HepG2 (cell line): ENCODE measurements around the gene TRIM62. TPM values are rescaled to one million over a fixed set of nuclear protein-coding genes. Genes with fewer than 3 reads are reported as not detected.
A peak's percentile ranks its signal among the peaks of the same experiment; 100 is the strongest.

ENCODE experiments used
- BCL6 ChIP-seq: IDR thresholded peaks from 2 replicates; pipeline ENCODE4 v1.6.1; 2016; ENCODE audit warnings: missing genetic modification reagents, missing compliant biosample characterization
- HHEX ChIP-seq: IDR thresholded peaks from 2 replicates; pipeline ENCODE4 v1.6.1; 2016; ENCODE audit warnings: control low read depth
- KMT2A ChIP-seq: sonication (generic); formaldehyde crosslinking; IDR thresholded peaks from 2 replicates; pipeline ENCODE4 v1.4.0; 2020; ENCODE audit warnings: missing genetic modification reagents
- NR2F2 ChIP-seq: IDR thresholded peaks from 2 replicates; pipeline ENCODE4 v1.6.1; 2012; ENCODE audit warnings: low read depth, inconsistent platforms, borderline replicate concordance
- TBX3 ChIP-seq: fragments of 450-650 bp; IDR thresholded peaks from 2 replicates; pipeline ENCODE4 v1.6.1; 2017; ENCODE audit warnings: antibody characterized with exemption, mild to moderate bottlenecking, inconsistent platforms, borderline replicate concordance
- ZNF207 ChIP-seq: fragments of 450-650 bp; IDR thresholded peaks from 2 replicates; pipeline ENCODE4 v1.6.1; 2016; ENCODE audit warnings: antibody characterized with exemption, borderline replicate concordance
- ZNF225 ChIP-seq: sonication (generic); formaldehyde crosslinking; IDR thresholded peaks from 2 replicates; pipeline ENCODE4 v1.4.0; 2020; ENCODE audit warnings: mild to moderate bottlenecking, missing genetic modification reagents
- ZNF891 ChIP-seq: sonication (generic); formaldehyde crosslinking; IDR thresholded peaks from 2 replicates; pipeline ENCODE4 v1.5.0; 2020; ENCODE audit warnings: mild to moderate bottlenecking, missing genetic modification reagents
- polyA plus RNA-seq, 8 experiments: library from polyadenylated mRNA; depleted of rRNA in 3 of 8; stranded (reverse) in 7 of 8; unstranded in 1 of 8; fragments of >200 nt; fragmentation: Illumina TruSeq in 4 of 8; extraction: Trizol in 4 of 8; gene quantifications; 2 replicates each; pipeline versions ENCODE4 v1.2.1 to v1.2.3, GENCODE V29; 2011 to 2016; ENCODE audit warnings: low read depth in 4 of 8, missing spikeins in 1 of 8, mixed read lengths in 1 of 8; ENCODE audit not compliant: insufficient read depth in 1 of 8
- total RNA-seq, 5 experiments: library from RNA; depleted of rRNA; stranded (reverse); fragments of >200 nt; fragmentation: Illumina TruSeq; extraction: Trizol; gene quantifications; 2 replicates each; pipeline ENCODE4 v1.2.3, GENCODE V29; 2016; ENCODE audit warnings: low read depth in 1 of 5
- TF ChIP-seq, protein P1 (sequence below): sonication (generic); formaldehyde crosslinking; IDR thresholded peaks from 2 replicates; pipeline ENCODE4 v1.4.0; 2020; ENCODE audit warnings: missing genetic modification reagents
- TF ChIP-seq, protein P2 (sequence below): sonication (generic); formaldehyde crosslinking; IDR thresholded peaks from 2 replicates; pipeline ENCODE4 v1.5.0; 2020; ENCODE audit warnings: mild to moderate bottlenecking, missing genetic modification reagents
- TF ChIP-seq, protein P3 (sequence below): sonication (generic); formaldehyde crosslinking; IDR thresholded peaks from 2 replicates; pipeline ENCODE4 v1.4.0; 2020; ENCODE audit warnings: missing genetic modification reagents
- TF ChIP-seq, protein P4 (sequence below): sonication (generic); formaldehyde crosslinking; conservative IDR thresholded peaks from 2 replicates; pipeline ENCODE4 v1.4.0; 2020; ENCODE audit warnings: missing genetic modification reagents
- TF ChIP-seq, protein P5 (sequence below): sonication (generic); formaldehyde crosslinking; IDR thresholded peaks from 2 replicates; pipeline ENCODE4 v1.4.0; 2020; ENCODE audit warnings: missing genetic modification reagents, borderline replicate concordance
- TF ChIP-seq, protein P6 (sequence below): sonication (generic); formaldehyde crosslinking; IDR thresholded peaks from 2 replicates; pipeline ENCODE4 v1.5.0; 2020; ENCODE audit warnings: missing genetic modification reagents, mild to moderate bottlenecking, borderline replicate concordance

Gene TRIM62
- total and polyA plus RNA-seq, 2 of the 13 experiments (the other 11 are each of a cell fraction or from before 2014, with no cell fraction given), result 0.53 to 0.57 TPM

DNA sequence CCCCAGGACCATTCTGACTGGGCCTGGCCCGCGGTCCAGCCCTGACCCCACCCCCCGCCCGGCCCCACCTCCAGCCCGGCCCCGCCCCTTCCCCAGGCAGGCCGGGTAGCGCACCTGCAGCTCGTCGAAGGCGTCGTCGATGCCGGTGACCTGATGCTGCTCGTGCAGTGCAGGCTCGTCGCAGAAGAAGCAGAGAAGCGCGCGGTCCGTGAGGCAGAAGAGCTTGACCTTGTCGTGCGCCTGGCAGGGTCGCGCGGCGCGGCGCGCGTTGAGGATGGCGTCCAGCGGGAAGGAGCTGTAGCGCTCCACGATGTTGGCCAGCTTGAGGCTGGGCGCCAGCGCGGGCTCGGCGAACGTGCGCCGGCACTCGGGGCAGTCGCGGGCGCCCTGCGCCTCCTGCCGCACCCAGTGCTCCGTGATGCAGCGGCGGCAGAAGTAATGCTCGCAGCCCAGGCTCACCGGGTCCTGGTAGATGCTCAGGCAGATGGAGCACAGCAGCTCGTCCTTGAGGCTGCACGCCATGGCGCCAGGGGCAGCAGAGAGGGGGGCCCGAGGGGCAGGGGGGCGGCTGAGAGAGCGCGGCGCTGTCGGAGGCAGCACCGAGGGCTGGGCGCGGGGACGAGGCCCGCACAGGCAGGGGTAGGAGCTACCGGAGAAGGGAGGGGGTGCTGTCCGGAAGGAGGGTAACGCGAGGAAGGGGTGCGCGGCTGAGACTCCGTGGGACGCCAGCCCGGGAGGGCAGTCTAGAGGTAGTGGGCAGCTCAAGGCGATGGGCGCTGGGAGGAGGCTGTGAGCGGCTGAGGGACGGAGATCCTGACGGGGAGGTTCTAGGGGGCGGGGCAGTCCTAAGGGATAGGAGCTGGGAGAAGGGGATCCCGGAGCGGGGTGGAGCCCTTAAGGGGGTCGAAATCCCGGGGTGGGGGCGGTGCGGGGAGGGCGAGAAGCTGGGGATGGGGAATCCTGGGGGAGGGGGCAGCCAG is 642 bp downstream of the TRIM62 start (continued):
- TF ChIP-seq, protein P1, sequence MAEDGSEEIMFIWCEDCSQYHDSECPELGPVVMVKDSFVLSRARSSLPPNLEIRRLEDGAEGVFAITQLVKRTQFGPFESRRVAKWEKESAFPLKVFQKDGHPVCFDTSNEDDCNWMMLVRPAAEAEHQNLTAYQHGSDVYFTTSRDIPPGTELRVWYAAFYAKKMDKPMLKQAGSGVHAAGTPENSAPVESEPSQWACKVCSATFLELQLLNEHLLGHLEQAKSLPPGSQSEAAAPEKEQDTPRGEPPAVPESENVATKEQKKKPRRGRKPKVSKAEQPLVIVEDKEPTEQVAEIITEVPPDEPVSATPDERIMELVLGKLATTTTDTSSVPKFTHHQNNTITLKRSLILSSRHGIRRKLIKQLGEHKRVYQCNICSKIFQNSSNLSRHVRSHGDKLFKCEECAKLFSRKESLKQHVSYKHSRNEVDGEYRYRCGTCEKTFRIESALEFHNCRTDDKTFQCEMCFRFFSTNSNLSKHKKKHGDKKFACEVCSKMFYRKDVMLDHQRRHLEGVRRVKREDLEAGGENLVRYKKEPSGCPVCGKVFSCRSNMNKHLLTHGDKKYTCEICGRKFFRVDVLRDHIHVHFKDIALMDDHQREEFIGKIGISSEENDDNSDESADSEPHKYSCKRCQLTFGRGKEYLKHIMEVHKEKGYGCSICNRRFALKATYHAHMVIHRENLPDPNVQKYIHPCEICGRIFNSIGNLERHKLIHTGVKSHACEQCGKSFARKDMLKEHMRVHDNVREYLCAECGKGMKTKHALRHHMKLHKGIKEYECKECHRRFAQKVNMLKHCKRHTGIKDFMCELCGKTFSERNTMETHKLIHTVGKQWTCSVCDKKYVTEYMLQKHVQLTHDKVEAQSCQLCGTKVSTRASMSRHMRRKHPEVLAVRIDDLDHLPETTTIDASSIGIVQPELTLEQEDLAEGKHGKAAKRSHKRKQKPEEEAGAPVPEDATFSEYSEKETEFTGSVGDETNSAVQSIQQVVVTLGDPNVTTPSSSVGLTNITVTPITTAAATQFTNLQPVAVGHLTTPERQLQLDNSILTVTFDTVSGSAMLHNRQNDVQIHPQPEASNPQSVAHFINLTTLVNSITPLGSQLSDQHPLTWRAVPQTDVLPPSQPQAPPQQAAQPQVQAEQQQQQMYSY (CRISPR knock-in tag), result no peak
- TF ChIP-seq ZNF207 (no peak), NR2F2 (no peak), KMT2A (CRISPR knock-in tag) (no peak), ZNF891 (CRISPR knock-in tag) (no peak; the same call in 1 of the 2 replicates), TBX3 (no peak), HHEX (CRISPR knock-in tag) (no peak), ZNF225 (CRISPR knock-in tag) (no peak; the same call in 1 of the 2 replicates), BCL6 (CRISPR knock-in tag) (no peak)
- TF ChIP-seq, protein P2, sequence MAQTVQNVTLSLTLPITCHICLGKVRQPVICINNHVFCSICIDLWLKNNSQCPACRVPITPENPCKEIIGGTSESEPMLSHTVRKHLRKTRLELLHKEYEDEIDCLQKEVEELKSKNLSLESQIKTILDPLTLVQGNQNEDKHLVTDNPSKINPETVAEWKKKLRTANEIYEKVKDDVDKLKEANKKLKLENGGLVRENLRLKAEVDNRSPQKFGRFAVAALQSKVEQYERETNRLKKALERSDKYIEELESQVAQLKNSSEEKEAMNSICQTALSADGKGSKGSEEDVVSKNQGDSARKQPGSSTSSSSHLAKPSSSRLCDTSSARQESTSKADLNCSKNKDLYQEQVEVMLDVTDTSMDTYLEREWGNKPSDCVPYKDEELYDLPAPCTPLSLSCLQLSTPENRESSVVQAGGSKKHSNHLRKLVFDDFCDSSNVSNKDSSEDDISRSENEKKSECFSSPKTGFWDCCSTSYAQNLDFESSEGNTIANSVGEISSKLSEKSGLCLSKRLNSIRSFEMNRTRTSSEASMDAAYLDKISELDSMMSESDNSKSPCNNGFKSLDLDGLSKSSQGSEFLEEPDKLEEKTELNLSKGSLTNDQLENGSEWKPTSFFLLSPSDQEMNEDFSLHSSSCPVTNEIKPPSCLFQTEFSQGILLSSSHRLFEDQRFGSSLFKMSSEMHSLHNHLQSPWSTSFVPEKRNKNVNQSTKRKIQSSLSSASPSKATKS, result no peak
- TF ChIP-seq, protein P3, sequence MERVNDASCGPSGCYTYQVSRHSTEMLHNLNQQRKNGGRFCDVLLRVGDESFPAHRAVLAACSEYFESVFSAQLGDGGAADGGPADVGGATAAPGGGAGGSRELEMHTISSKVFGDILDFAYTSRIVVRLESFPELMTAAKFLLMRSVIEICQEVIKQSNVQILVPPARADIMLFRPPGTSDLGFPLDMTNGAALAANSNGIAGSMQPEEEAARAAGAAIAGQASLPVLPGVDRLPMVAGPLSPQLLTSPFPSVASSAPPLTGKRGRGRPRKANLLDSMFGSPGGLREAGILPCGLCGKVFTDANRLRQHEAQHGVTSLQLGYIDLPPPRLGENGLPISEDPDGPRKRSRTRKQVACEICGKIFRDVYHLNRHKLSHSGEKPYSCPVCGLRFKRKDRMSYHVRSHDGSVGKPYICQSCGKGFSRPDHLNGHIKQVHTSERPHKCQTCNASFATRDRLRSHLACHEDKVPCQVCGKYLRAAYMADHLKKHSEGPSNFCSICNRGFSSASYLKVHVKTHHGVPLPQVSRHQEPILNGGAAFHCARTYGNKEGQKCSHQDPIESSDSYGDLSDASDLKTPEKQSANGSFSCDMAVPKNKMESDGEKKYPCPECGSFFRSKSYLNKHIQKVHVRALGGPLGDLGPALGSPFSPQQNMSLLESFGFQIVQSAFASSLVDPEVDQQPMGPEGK (CRISPR knock-in tag), result no peak
- TF ChIP-seq, protein P4, sequence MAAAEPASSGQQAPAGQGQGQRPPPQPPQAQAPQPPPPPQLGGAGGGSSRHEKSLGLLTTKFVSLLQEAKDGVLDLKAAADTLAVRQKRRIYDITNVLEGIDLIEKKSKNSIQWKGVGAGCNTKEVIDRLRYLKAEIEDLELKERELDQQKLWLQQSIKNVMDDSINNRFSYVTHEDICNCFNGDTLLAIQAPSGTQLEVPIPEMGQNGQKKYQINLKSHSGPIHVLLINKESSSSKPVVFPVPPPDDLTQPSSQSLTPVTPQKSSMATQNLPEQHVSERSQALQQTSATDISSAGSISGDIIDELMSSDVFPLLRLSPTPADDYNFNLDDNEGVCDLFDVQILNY (CRISPR knock-in tag), result no peak
- TF ChIP-seq, protein P5, sequence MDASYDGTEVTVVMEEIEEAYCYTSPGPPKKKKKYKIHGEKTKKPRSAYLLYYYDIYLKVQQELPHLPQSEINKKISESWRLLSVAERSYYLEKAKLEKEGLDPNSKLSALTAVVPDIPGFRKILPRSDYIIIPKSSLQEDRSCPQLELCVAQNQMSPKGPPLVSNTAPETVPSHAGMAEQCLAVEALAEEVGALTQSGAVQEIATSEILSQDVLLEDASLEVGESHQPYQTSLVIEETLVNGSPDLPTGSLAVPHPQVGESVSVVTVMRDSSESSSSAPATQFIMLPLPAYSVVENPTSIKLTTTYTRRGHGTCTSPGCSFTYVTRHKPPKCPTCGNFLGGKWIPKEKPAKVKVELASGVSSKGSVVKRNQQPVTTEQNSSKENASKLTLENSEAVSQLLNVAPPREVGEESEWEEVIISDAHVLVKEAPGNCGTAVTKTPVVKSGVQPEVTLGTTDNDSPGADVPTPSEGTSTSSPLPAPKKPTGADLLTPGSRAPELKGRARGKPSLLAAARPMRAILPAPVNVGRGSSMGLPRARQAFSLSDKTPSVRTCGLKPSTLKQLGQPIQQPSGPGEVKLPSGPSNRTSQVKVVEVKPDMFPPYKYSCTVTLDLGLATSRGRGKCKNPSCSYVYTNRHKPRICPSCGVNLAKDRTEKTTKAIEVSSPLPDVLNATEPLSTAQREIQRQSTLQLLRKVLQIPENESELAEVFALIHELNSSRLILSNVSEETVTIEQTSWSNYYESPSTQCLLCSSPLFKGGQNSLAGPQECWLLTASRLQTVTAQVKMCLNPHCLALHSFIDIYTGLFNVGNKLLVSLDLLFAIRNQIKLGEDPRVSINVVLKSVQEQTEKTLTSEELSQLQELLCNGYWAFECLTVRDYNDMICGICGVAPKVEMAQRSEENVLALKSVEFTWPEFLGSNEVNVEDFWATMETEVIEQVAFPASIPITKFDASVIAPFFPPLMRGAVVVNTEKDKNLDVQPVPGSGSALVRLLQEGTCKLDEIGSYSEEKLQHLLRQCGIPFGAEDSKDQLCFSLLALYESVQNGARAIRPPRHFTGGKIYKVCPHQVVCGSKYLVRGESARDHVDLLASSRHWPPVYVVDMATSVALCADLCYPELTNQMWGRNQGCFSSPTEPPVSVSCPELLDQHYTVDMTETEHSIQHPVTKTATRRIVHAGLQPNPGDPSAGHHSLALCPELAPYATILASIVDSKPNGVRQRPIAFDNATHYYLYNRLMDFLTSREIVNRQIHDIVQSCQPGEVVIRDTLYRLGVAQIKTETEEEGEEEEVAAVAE (CRISPR knock-in tag), result no peak
- TF ChIP-seq, protein P6, sequence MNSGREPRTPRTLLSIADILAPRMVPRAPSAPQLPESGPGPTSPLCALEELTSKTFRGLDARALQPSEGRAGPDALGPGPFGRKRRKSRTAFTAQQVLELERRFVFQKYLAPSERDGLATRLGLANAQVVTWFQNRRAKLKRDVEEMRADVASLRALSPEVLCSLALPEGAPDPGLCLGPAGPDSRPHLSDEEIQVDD (CRISPR knock-in tag), result peak; percentile 80; the same call in 1 of the 2 replicates
